Esophagus (tissue), 2 donors: ENCODE results near the gene IPO13. TPM values are rescaled to one million over a fixed set of nuclear protein-coding genes. Genes with fewer than 3 reads are reported as not detected.
A peak's percentile ranks its signal among the peaks of the same experiment; 100 is the strongest.

ENCODE experiments used
- H3K27ac ChIP-seq, 2 donors: one replicate each; pipeline ENCODE4 v1.5.1; 2013; ENCODE audit warnings: low read depth in 2 of 2, mild to moderate bottlenecking in 2 of 2, inconsistent platforms in 1 of 2, low read length in 1 of 2, moderate library complexity in 1 of 2
- H3K27me3 ChIP-seq, 2 donors: one replicate each; pipeline ENCODE4 v1.6.1; 2013; ENCODE audit warnings: low read length in 2 of 2, control low read depth in 1 of 2, mild to moderate bottlenecking in 1 of 2; ENCODE audit not compliant: insufficient read depth in 2 of 2, control insufficient read depth in 1 of 2
- H3K36me3 ChIP-seq, 2 donors: one replicate each; pipeline ENCODE4 v1.6.1; 2013; ENCODE audit warnings: low read length in 1 of 2; ENCODE audit not compliant: control insufficient read depth in 2 of 2, insufficient read depth in 2 of 2
- H3K4me1 ChIP-seq, 2 donors: one replicate each; pipeline ENCODE4 v1.6.1; 2013; ENCODE audit warnings: low read length in 1 of 2; ENCODE audit not compliant: control insufficient read depth in 2 of 2, insufficient read depth in 2 of 2
- H3K4me3 ChIP-seq, 2 donors: one replicate each; pipeline ENCODE4 v1.5.1; 2013; ENCODE audit warnings: low read length in 2 of 2, mild to moderate bottlenecking in 2 of 2, low read depth in 1 of 2, moderate library complexity in 1 of 2
- H3K9me3 ChIP-seq, 2 donors: one replicate each; pipeline ENCODE4 v1.6.1; 2013; ENCODE audit warnings: mild to moderate bottlenecking in 2 of 2, low read depth in 1 of 2, low read length in 1 of 2, moderate library complexity in 1 of 2; ENCODE audit not compliant: control insufficient read depth in 2 of 2, insufficient read depth in 1 of 2
- WGBS, 2 donors: extraction: QIAGEN DNeasy Blood & Tissue Kit; methylation state at CpG; one replicate each; pipeline ENCODE4 v1.1.7; 2013; 5-methylcytosine and 5-hydroxymethylcytosine counted together
- polyA plus RNA-seq, 2 donors: library from polyadenylated mRNA; stranded (reverse); fragments of 200-250 nt; gene quantifications; one replicate each; pipeline ENCODE4 v1.2.3, GENCODE V29; 2013
- donor health status: healthy with polysubstance abuse.
- donor health status: Bipolar disorder and iron deficiency.

The IPO13 gene
- polyA plus RNA-seq, 2 donors = 18.1 to 22.1 TPM

- H3K4me3 ChIP-seq = no peak overlapping the region
- peaks cover 0 to 8% of the 10 kb centered on the region in 2 donors for H3K4me1 ChIP-seq
- no peak overlapping the region for H3K27ac ChIP-seq
- no peaks in the 10 kb centered on the region for H3K27me3 ChIP-seq
- no peaks in the 10 kb centered on the region for H3K9me3 ChIP-seq
- WGBS, 2 donors = 92 to 95% methylated on average over 9 of the region's 9 CpGs
- no peaks in the 10 kb centered on the region for H3K36me3 ChIP-seq
These were observed 20.9 kb upstream of the IPO13 start for GRCh38 chr1:43925846-43926245.

DNA sequence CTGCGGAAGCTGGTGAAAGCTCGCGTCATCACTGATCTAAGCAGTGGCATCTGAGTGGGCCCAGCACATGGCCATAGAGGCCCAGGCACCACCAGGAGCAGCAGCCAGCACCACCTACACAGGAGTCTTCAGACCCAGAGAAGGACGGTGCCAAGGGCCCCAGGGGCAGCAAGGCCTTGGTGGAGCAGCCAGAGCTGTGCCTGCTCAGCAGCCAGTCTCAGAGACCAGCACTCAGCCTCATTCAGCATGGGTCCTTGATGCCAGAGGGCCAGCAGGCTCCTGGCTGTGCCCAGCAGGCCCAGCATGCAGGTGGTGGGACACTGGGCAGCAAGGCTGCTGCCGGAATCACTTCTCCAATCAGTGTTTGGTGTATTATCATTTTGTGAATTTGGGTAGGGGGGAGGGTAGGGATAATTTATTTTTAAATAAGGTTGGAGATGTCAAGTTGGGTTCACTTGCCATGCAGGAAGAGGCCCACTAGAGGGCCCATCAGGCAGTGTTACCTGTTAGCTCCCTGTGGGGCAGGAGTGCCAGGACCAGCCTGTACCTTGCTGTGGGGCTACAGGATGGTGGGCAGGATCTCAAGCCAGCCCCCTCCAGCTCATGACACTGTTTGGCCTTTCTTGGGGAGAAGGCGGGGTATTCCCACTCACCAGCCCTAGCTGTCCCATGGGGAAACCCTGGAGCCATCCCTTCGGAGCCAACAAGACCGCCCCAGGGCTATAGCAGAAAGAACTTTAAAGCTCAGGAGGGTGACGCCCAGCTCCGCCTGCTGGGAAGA is 16.4 kb upstream of the IPO13 start:
- 80 to 83% methylated on average over 10 of the region's 10 CpGs for WGBS, 2 donors
- Histone ChIP-seq H3K27me3 (no peaks in the 10 kb centered on the region), H3K4me3 (no peak overlapping the region), H3K27ac (peak overlapping the region in 1 of 2 donors; percentile 18), H3K36me3 (no peaks in the 10 kb centered on the region), H3K4me1 (peaks cover 3 to 25% of the 10 kb centered on the region in 2 donors), H3K9me3 (no peaks in the 10 kb centered on the region)

GRCh38 chr1:43930949-43931275 is 15.8 kb upstream of the IPO13 start:
- peaks cover 3 to 29% of the 10 kb centered on the region in 2 donors for H3K4me1 ChIP-seq
- no peaks in the 10 kb centered on the region for H3K27me3 ChIP-seq
- 48 to 57% methylated on average over 4 of the region's 4 CpGs for WGBS, 2 donors
- no peak overlapping the region for H3K27ac ChIP-seq
- no peak overlapping the region for H3K4me3 ChIP-seq
- H3K36me3 ChIP-seq = no peaks in the 10 kb centered on the region
- H3K9me3 ChIP-seq = no peaks in the 10 kb centered on the region

GRCh38 chr1:43931711-43932660 is 14.8 kb upstream of the IPO13 start:
- Histone ChIP-seq H3K4me1 (peaks cover 3 to 36% of the 10 kb centered on the region in 2 donors), H3K9me3 (no peaks in the 10 kb centered on the region), H3K27ac (no peak overlapping the region), H3K4me3 (no peak overlapping the region), H3K27me3 (no peaks in the 10 kb centered on the region), H3K36me3 (no peaks in the 10 kb centered on the region)
- 91 to 92% methylated on average over 13 of the region's 13 CpGs for WGBS, 2 donors

DNA sequence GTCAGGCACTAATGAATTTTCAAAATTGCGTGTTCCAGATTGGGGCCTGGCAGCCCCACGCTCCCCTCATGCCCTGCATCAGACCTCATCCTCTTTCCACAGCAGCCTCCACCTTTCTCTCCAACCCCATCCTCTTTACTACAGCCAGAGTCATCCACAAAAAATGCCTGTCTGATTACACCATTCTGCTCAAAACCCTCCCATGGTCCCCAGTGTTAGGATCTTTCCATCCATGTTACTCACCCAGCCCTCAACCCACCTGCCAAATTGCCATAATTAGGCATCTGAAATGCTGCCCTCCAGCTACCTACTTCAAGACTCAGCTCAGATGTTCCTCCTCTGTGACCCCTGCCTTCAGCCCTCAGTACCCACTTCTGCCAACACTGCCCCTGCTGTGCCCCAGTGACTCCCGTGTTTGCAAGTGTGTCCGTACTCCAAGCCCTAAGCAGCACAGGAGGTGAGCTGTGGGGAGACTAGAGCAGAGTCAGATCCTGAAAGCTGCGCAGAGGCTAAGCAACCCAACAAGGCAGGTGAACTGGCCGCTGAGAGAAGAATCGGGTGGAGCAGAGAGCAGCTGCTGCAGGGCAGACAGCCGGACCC is 13.9 kb upstream of the IPO13 start:
- Histone ChIP-seq H3K4me3 (peak overlapping the region; percentile 34 to 39), H3K4me1 (peaks cover 3 to 38% of the 10 kb centered on the region in 2 donors), H3K9me3 (no peaks in the 10 kb centered on the region), H3K36me3 (no peaks in the 10 kb centered on the region), H3K27ac (no peak overlapping the region), H3K27me3 (no peaks in the 10 kb centered on the region)
- 30 to 33% methylated on average over 8 of the region's 8 CpGs for WGBS, 2 donors

DNA sequence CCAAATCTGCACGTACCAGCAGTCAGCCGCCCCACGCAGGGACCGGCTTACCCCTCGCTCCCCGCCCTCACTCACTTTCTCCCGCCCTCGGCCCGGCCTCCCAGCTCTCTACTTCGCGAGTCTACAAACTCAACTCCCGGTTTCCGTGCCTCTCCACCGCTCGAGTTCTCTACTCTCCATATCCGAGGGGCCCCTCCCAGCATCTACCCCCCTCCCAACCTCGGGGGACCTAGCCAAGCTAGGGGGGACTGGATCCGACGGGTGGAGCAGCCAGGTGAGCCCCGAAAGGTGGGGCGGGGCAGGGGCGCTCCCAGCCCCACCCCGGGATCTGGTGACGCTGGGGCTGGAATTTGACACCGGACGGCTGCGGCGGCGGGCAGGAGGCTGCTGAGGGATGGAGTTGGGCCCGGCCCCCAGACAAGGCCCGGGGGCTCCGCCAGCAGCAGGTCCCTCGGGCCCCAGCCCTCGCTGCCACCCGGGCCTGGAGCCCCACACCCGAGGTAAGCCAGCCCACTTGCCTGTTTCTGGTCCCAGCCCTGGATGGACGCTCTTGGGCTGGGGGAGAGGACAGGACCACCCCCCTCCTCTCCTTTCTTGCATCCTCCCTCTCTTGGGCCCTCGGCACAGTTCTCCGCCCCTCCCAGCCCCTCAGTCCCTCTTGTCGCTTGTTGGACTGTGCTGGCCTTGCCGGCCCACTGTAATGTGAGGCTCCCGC is 13.2 kb upstream of the IPO13 start, which contains the start of gene ARTN:
Gene ARTN, plus strand, starts transcription at position 416 of the 715 bp plus-strand sequence. CDS start 1,856 bp downstream, outside the sequence.
- 3 to 4% methylated on average over 30 to 42 of the region's 42 CpGs for WGBS, 2 donors
- Histone ChIP-seq H3K4me3 (peak within 1 kb of the TSS; percentile 34 to 39), H3K27ac (peak within 1 kb of the TSS in 1 of 2 donors; percentile 15), H3K9me3 (no peaks in the 10 kb centered on the region), H3K27me3 (no peaks in the 10 kb centered on the region), H3K36me3 (no peaks in the 10 kb centered on the region), H3K4me1 (peaks cover 3 to 38% of the 10 kb centered on the region in 2 donors)

DNA sequence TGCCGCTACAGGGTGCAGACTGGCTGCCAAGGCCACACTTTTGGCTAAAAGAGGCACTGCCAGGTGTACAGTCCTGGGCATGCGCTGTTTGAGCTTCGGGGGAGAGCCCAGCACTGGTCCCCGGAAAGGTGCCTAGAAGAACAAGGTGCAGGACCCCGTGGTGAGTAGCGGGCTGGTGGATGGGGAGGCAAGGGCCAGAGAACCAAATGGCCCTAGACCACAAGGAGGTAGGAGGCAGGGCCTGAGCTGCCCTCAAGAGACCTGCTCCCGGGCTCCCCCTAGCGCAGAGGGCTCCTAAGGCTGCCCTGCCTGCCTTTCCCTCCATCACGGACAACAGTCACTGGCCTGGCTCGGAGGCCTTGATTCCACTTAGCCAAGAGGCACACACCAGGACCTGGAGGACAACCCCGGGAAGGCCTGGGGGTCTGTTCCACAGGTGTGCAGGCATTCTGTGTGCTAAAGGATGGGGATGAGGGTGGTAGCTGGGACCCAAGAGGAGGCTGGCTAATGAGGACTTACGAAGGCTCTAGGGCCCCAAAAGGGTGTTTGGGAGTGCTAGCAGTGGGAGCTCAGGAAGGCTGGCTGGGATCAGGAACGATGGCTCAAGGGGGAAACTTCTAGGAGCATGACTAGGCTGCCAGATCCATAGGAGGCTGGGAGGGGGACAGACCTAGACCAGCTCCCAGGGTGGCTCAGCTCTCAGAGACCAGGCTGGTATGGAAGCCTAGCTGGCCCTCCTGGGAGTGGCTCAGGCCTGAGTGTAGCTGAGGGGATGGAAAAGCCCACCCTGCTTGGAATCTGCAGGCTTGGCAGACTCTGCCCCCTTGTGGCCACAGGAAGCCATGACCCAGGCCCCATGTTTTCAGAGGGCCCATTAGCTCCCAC is 12.4 kb upstream of the IPO13 start:
- Histone ChIP-seq H3K27ac (peak overlapping the region in 1 of 2 donors; percentile 15), H3K36me3 (no peaks in the 10 kb centered on the region), H3K9me3 (no peaks in the 10 kb centered on the region), H3K4me1 (peaks cover 3 to 38% of the 10 kb centered on the region in 2 donors), H3K27me3 (no peaks in the 10 kb centered on the region), H3K4me3 (peak overlapping the region; percentile 34 to 39)
- 21 to 23% methylated on average over 13 of the region's 13 CpGs for WGBS, 2 donors

GRCh38 chr1:43934986-43935324 is 11.8 kb upstream of the IPO13 start:
- no peak overlapping the region for H3K27ac ChIP-seq
- H3K9me3 ChIP-seq = no peaks in the 10 kb centered on the region
- no peaks in the 10 kb centered on the region for H3K27me3 ChIP-seq
- H3K4me1 ChIP-seq = peaks cover 3 to 33% of the 10 kb centered on the region in 2 donors
- no peaks in the 10 kb centered on the region for H3K36me3 ChIP-seq
- 49 to 54% methylated on average over 5 of the region's 5 CpGs for WGBS, 2 donors
- H3K4me3 ChIP-seq = no peak overlapping the region
